ENCODE data around the gene CATSPERE.
A peak's percentile ranks its signal among the peaks of the same experiment; 100 is the strongest.

CATSPERE gene

GRCh38 chr1:244448279-244449036 lies 12.6 kb upstream of the CATSPERE start:
- Histone ChIP-seq H3K36me3 (ENCODE audit: control insufficient read depth, insufficient read depth, low read length) (no peaks in the 10 kb centered on the region), H3K9me3 (ENCODE audit: control insufficient read depth, low read length) (no peaks in the 10 kb centered on the region), H3K4me1 (ENCODE audit: control insufficient read depth, insufficient read depth, low read length) (peaks cover 38% of the 10 kb centered on the region), H3K27me3 (ENCODE audit: control insufficient read depth, insufficient read depth, low read length, poor library complexity, severe bottlenecking) (no peaks in the 10 kb centered on the region), H3K4me3 (ENCODE audit: insufficient read depth, low read depth, low read length) (peak overlapping the region; percentile 4), H3K27ac (ENCODE audit: insufficient read depth, low read depth, low read length, poor library complexity, severe bottlenecking) (no peak overlapping the region)
- WGBS, 2 experiments: 65 to 67% methylated on average over 4 to 5 of the region's 5 CpGs

DNA sequence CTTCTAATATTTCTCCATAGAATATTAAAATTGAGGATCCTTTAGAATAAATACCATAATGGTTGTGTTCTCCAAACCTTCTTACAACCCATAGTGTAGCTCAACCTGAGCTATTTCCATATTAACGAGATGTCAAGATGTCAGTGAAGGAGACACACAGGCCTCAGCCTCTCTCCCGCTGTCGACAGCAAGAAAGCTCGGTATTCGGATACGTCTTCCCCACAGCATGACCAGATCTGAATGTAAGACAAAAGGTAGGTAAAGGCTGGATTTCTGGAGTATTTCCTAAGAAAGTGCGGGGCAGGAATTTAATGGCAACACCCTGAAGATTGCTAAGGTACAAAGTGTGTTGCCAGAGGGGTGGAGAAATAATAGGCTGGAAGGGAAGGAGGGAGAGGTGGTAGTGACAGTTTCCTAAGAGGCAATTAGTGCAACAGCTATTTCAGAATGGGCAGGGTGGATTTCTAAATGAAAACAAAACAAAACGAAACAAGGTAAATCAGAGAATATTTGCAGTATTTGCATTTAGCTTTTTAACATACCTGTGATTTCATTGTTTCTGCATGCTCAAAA lies 11.1 kb upstream of the CATSPERE start:
- Histone ChIP-seq H3K27me3 (ENCODE audit: control insufficient read depth, insufficient read depth, low read length, poor library complexity, severe bottlenecking) (no peaks in the 10 kb centered on the region), H3K27ac (ENCODE audit: insufficient read depth, low read depth, low read length, poor library complexity, severe bottlenecking) (no peak overlapping the region), H3K4me3 (ENCODE audit: insufficient read depth, low read depth, low read length) (peak overlapping the region; percentile 97), H3K4me1 (ENCODE audit: control insufficient read depth, insufficient read depth, low read length) (peaks cover 46% of the 10 kb centered on the region), H3K36me3 (ENCODE audit: control insufficient read depth, insufficient read depth, low read length) (no peaks in the 10 kb centered on the region), H3K9me3 (ENCODE audit: control insufficient read depth, low read length) (no peaks in the 10 kb centered on the region)
- 25 to 36% methylated on average over 8 of the region's 8 CpGs for WGBS, 2 experiments

DNA sequence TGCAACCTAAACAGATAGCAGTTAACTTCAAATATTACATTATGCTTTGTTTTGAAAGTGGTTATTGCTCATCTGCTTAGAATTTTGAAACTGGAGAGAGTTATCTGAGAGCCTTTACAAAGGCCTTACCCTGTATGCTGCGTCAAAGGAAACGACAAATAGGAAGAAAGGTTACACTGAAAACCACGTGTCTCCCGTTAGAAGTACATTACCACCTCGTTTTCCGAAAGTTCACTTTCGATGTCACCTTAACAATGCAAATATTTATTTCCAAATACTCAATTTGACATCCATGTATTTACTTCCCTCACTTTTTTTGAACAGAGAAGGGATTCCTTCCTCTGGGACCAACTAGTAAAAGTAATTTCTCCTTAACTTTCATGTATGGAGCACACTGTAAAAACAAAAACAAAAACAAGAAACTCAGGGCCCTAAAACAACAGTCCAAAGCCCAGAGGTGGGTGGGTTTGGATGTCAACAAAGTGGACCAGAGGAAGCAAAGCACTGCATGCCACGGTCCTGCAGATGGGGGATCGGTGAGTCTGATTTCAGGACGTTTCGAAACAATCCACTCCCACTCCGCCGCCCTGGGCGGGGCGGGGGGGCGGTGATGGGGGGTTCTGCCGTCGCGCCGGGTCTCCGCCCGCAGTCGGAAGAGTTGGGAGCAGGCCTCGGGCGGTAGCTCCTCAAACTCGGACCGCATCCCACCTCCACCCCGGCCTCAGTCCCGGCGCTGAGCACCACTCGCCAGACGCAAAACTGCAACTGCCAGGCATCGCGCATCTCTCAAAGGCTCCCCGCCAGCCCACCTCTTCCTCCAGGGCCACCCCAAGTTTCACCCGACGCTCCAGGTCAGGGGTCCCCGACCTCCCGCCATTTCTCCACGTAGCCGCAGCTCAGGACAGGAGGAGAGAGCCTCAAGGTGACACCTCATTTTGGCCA lies 10.2 kb upstream of the CATSPERE start:
- Histone ChIP-seq H3K27ac (ENCODE audit: insufficient read depth, low read depth, low read length, poor library complexity, severe bottlenecking) (peak overlapping the region; percentile 82), H3K9me3 (ENCODE audit: control insufficient read depth, low read length) (no peaks in the 10 kb centered on the region), H3K27me3 (ENCODE audit: control insufficient read depth, insufficient read depth, low read length, poor library complexity, severe bottlenecking) (no peaks in the 10 kb centered on the region), H3K4me1 (ENCODE audit: control insufficient read depth, insufficient read depth, low read length) (peaks cover 45% of the 10 kb centered on the region), H3K4me3 (ENCODE audit: insufficient read depth, low read depth, low read length) (peak overlapping the region; percentile 97), H3K36me3 (ENCODE audit: control insufficient read depth, insufficient read depth, low read length) (no peaks in the 10 kb centered on the region)
- 2 to 3% methylated on average over 41 of the region's 41 CpGs for WGBS, 2 experiments

- Histone ChIP-seq H3K4me1 (ENCODE audit: control insufficient read depth, insufficient read depth, low read length) (peaks cover 40% of the 10 kb centered on the region), H3K4me3 (ENCODE audit: insufficient read depth, low read depth, low read length) (peak within 1 kb of the TSS; percentile 97), H3K27me3 (ENCODE audit: control insufficient read depth, insufficient read depth, low read length, poor library complexity, severe bottlenecking) (no peaks in the 10 kb centered on the region), H3K9me3 (ENCODE audit: control insufficient read depth, low read length) (no peaks in the 10 kb centered on the region), H3K36me3 (ENCODE audit: control insufficient read depth, insufficient read depth, low read length) (no peaks in the 10 kb centered on the region), H3K27ac (ENCODE audit: insufficient read depth, low read depth, low read length, poor library complexity, severe bottlenecking) (peak within 1 kb of the TSS; percentile 82)
- WGBS, 2 experiments: 0% methylated on average over 45 of the region's 45 CpGs
Measured at GRCh38 chr1:244451539-244451950, 9.5 kb upstream of the CATSPERE start, which contains the start of gene ADSS2. TSS of gene ADSS2 (minus strand) at chr1:244451909. CDS start at chr1:244451817, 92 bp downstream.

GRCh38 chr1:244451951-244452795 lies 8.9 kb upstream of the CATSPERE start:
- H3K4me1 ChIP-seq (ENCODE audit: control insufficient read depth, insufficient read depth, low read length): peaks cover 40% of the 10 kb centered on the region
- 5 to 8% methylated on average over 45 to 47 of the region's 47 CpGs for WGBS, 2 experiments
- peak overlapping the region; percentile 82 for H3K27ac ChIP-seq (ENCODE audit: insufficient read depth, low read depth, low read length, poor library complexity, severe bottlenecking)
- no peaks in the 10 kb centered on the region for H3K27me3 ChIP-seq (ENCODE audit: control insufficient read depth, insufficient read depth, low read length, poor library complexity, severe bottlenecking)
- H3K9me3 ChIP-seq (ENCODE audit: control insufficient read depth, low read length): no peaks in the 10 kb centered on the region
- no peaks in the 10 kb centered on the region for H3K36me3 ChIP-seq (ENCODE audit: control insufficient read depth, insufficient read depth, low read length)
- peak overlapping the region; percentile 97 for H3K4me3 ChIP-seq (ENCODE audit: insufficient read depth, low read depth, low read length)

DNA sequence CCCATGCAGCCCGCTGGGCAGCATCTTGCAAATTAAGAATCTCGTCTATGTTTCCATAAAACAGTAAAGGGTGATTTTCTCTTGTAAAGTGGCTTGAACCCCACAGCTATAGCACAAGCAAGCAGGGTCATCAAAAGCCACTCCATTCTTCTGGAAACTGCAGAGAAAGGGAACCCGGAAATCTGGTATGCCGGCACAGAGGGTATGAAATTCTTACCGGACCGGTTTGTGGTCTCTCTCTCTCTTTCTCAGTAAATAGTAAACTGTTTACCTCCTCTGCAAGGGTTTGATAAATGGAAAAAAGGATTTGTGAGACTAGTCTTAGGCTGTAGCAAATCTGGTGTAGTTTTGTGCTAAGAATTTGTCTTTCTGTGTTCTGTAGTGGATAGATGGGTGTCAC lies 6.7 kb upstream of the CATSPERE start:
- 80 to 84% methylated on average over 6 of the region's 6 CpGs for WGBS, 2 experiments
- H3K9me3 ChIP-seq (ENCODE audit: control insufficient read depth, low read length): no peaks in the 10 kb centered on the region
- no peaks in the 10 kb centered on the region for H3K27me3 ChIP-seq (ENCODE audit: control insufficient read depth, insufficient read depth, low read length, poor library complexity, severe bottlenecking)
- no peaks in the 10 kb centered on the region for H3K36me3 ChIP-seq (ENCODE audit: control insufficient read depth, insufficient read depth, low read length)
- H3K27ac ChIP-seq (ENCODE audit: insufficient read depth, low read depth, low read length, poor library complexity, severe bottlenecking): peak overlapping the region; percentile 64
- no peak overlapping the region for H3K4me3 ChIP-seq (ENCODE audit: insufficient read depth, low read depth, low read length)
- peaks cover 29% of the 10 kb centered on the region for H3K4me1 ChIP-seq (ENCODE audit: control insufficient read depth, insufficient read depth, low read length)

DNA sequence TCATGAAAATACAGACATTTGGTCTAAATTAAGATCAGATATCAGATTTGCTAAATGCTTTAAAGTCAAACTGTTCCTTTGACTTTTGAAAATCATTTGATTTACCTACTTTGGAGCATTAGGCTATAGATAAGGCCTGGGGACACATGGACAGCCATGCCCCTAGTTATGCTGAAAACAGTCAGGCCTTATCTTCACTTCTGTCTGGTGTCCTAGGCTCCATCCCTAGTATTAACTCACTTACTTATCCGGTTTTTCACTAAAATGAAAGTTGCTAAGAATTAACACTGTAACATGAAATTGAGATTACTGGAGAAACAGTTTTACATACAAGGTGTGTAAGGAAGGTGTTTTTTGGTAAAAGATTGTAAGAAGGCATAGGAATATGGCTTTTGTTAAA lies 4.5 kb upstream of the CATSPERE start:
- Histone ChIP-seq H3K4me1 (ENCODE audit: control insufficient read depth, insufficient read depth, low read length) (peaks cover 21% of the 10 kb centered on the region), H3K36me3 (ENCODE audit: control insufficient read depth, insufficient read depth, low read length) (no peaks in the 10 kb centered on the region), H3K4me3 (ENCODE audit: insufficient read depth, low read depth, low read length) (no peak overlapping the region), H3K9me3 (ENCODE audit: control insufficient read depth, low read length) (no peaks in the 10 kb centered on the region), H3K27me3 (ENCODE audit: control insufficient read depth, insufficient read depth, low read length, poor library complexity, severe bottlenecking) (no peaks in the 10 kb centered on the region), H3K27ac (ENCODE audit: insufficient read depth, low read depth, low read length, poor library complexity, severe bottlenecking) (no peak overlapping the region)
- WGBS, 2 experiments: 94 to 100% methylated on average over 1 of the region's 1 CpG

GRCh38 chr1:244458781-244459180 lies 2.3 kb upstream of the CATSPERE start:
- no peak overlapping the region for H3K27ac ChIP-seq (ENCODE audit: insufficient read depth, low read depth, low read length, poor library complexity, severe bottlenecking)
- no peaks in the 10 kb centered on the region for H3K9me3 ChIP-seq (ENCODE audit: control insufficient read depth, low read length)
- WGBS, 2 experiments: 98 to 100% methylated on average over 4 of the region's 4 CpGs
- H3K4me1 ChIP-seq (ENCODE audit: control insufficient read depth, insufficient read depth, low read length): peaks cover 21% of the 10 kb centered on the region
- H3K36me3 ChIP-seq (ENCODE audit: control insufficient read depth, insufficient read depth, low read length): no peaks in the 10 kb centered on the region
- H3K27me3 ChIP-seq (ENCODE audit: control insufficient read depth, insufficient read depth, low read length, poor library complexity, severe bottlenecking): no peaks in the 10 kb centered on the region
- H3K4me3 ChIP-seq (ENCODE audit: insufficient read depth, low read depth, low read length): no peak overlapping the region

GRCh38 chr1:244460197-244460596 lies 876 bp upstream of the CATSPERE start:
- Histone ChIP-seq H3K36me3 (ENCODE audit: control insufficient read depth, insufficient read depth, low read length) (no peaks in the 10 kb centered on the region), H3K27ac (ENCODE audit: insufficient read depth, low read depth, low read length, poor library complexity, severe bottlenecking) (no peak overlapping the region), H3K4me3 (ENCODE audit: insufficient read depth, low read depth, low read length) (no peak overlapping the region), H3K27me3 (ENCODE audit: control insufficient read depth, insufficient read depth, low read length, poor library complexity, severe bottlenecking) (no peaks in the 10 kb centered on the region), H3K4me1 (ENCODE audit: control insufficient read depth, insufficient read depth, low read length) (peaks cover 8% of the 10 kb centered on the region), H3K9me3 (ENCODE audit: control insufficient read depth, low read length) (no peaks in the 10 kb centered on the region)
- WGBS, 2 experiments: 90 to 95% methylated on average over 4 of the region's 4 CpGs

All from ectodermal cell (in vitro differentiated cells).